H1 (cell line): ENCODE results near the gene RPS6KA2. TPM values are rescaled to one million over a fixed set of nuclear protein-coding genes. Genes with fewer than 3 reads are reported as not detected.

Source experiments
- CHD1 ChIP-seq: IDR thresholded peaks from 2 replicates; pipeline ENCODE4 v1.6.1; 2012; ENCODE audit warnings: low read depth, low read length, improper control_type of control experiment
- FOSL1 ChIP-seq: IDR thresholded peaks from 2 replicates; pipeline ENCODE4 v1.6.1; 2011; ENCODE audit warnings: mild to moderate bottlenecking, low read depth, low read length, moderate library complexity; ENCODE audit not compliant: insufficient read depth
- ZNF274 ChIP-seq: IDR thresholded peaks from 2 replicates; pipeline ENCODE4 v1.7.0; 2012; ENCODE audit warnings: low read length, borderline replicate concordance; ENCODE audit errors: extremely low read depth
- polyA plus RNA-seq, 7 experiments: library from polyadenylated mRNA; depleted of rRNA in 3 of 7; stranded (reverse) in 5 of 7; unstranded in 2 of 7; fragments of >200 nt in 5 of 7; fragments of 200-250 nt in 2 of 7; gene quantifications; 1 replicate in 5 of 7; 2 replicates in 1 of 7; 4 replicates in 1 of 7; pipeline versions ENCODE4 v1.2.1 to v1.2.3, GENCODE V29; 2011 to 2013; ENCODE audit warnings: missing spikeins in 2 of 7, mixed read lengths in 2 of 7
- total RNA-seq: library from RNA; stranded (reverse); fragmentation: NEBNext Ultra II Directional; extraction: Animal tissue kit (Norgen Biotek cat#: 25700); gene quantifications from 2 replicates; pipeline ENCODE4 v1.2.1, GENCODE V29; 2021
- TF ChIP-seq, protein P1 (sequence below): fragments of 300-600 bp; sonication (generic); IDR thresholded peaks from 2 replicates; pipeline ENCODE4 v1.7.1; 2012; ENCODE audit warnings: low read length, moderate library complexity, mild to moderate bottlenecking, inconsistent platforms; ENCODE audit not compliant: insufficient replicate concordance

The RPS6KA2 gene
- total and polyA plus RNA-seq, 2 of the 8 experiments (the other 6 are each of a cell fraction or from before 2014, with no cell fraction given), result 8.8 to 25.7 TPM

DNA sequence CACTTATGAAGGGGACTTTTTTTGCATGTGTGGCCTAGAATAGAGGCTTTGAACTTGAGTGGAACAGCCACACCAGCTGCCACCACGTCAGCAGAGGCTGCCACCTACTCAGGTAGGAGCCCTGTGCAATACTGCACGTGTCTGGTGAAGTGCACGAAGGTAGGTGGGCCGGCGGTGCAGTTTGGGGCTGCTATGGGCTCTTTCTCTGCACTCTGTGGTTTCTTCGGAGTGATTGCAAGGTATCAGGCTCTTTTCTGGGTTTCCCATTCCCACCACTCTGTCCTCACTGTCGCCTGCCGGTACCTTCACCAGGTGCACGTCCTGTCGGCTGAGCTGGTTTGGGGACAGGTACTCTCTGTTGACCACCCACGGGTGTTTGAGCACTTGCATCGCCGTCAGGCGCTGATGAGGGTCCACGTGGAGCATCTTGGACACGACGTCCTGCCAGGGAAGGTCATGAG, 213.5 kb downstream of the RPS6KA2 start (continued):
- TF ChIP-seq, protein P1, sequence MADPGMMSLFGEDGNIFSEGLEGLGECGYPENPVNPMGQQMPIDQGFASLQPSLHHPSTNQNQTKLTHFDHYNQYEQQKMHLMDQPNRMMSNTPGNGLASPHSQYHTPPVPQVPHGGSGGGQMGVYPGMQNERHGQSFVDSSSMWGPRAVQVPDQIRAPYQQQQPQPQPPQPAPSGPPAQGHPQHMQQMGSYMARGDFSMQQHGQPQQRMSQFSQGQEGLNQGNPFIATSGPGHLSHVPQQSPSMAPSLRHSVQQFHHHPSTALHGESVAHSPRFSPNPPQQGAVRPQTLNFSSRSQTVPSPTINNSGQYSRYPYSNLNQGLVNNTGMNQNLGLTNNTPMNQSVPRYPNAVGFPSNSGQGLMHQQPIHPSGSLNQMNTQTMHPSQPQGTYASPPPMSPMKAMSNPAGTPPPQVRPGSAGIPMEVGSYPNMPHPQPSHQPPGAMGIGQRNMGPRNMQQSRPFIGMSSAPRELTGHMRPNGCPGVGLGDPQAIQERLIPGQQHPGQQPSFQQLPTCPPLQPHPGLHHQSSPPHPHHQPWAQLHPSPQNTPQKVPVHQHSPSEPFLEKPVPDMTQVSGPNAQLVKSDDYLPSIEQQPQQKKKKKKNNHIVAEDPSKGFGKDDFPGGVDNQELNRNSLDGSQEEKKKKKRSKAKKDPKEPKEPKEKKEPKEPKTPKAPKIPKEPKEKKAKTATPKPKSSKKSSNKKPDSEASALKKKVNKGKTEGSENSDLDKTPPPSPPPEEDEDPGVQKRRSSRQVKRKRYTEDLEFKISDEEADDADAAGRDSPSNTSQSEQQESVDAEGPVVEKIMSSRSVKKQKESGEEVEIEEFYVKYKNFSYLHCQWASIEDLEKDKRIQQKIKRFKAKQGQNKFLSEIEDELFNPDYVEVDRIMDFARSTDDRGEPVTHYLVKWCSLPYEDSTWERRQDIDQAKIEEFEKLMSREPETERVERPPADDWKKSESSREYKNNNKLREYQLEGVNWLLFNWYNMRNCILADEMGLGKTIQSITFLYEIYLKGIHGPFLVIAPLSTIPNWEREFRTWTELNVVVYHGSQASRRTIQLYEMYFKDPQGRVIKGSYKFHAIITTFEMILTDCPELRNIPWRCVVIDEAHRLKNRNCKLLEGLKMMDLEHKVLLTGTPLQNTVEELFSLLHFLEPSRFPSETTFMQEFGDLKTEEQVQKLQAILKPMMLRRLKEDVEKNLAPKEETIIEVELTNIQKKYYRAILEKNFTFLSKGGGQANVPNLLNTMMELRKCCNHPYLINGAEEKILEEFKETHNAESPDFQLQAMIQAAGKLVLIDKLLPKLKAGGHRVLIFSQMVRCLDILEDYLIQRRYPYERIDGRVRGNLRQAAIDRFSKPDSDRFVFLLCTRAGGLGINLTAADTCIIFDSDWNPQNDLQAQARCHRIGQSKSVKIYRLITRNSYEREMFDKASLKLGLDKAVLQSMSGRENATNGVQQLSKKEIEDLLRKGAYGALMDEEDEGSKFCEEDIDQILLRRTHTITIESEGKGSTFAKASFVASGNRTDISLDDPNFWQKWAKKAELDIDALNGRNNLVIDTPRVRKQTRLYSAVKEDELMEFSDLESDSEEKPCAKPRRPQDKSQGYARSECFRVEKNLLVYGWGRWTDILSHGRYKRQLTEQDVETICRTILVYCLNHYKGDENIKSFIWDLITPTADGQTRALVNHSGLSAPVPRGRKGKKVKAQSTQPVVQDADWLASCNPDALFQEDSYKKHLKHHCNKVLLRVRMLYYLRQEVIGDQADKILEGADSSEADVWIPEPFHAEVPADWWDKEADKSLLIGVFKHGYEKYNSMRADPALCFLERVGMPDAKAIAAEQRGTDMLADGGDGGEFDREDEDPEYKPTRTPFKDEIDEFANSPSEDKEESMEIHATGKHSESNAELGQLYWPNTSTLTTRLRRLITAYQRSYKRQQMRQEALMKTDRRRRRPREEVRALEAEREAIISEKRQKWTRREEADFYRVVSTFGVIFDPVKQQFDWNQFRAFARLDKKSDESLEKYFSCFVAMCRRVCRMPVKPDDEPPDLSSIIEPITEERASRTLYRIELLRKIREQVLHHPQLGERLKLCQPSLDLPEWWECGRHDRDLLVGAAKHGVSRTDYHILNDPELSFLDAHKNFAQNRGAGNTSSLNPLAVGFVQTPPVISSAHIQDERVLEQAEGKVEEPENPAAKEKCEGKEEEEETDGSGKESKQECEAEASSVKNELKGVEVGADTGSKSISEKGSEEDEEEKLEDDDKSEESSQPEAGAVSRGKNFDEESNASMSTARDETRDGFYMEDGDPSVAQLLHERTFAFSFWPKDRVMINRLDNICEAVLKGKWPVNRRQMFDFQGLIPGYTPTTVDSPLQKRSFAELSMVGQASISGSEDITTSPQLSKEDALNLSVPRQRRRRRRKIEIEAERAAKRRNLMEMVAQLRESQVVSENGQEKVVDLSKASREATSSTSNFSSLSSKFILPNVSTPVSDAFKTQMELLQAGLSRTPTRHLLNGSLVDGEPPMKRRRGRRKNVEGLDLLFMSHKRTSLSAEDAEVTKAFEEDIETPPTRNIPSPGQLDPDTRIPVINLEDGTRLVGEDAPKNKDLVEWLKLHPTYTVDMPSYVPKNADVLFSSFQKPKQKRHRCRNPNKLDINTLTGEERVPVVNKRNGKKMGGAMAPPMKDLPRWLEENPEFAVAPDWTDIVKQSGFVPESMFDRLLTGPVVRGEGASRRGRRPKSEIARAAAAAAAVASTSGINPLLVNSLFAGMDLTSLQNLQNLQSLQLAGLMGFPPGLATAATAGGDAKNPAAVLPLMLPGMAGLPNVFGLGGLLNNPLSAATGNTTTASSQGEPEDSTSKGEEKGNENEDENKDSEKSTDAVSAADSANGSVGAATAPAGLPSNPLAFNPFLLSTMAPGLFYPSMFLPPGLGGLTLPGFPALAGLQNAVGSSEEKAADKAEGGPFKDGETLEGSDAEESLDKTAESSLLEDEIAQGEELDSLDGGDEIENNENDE, result no peak
- TF ChIP-seq FOSL1 (no peak), CHD1 (no peak), ZNF274 (no peak)
- TF ChIP-seq, all 59 proteins: peak for 0
